HG03521 (cell line): ENCODE results near the gene SPATA20.

Experiments
- ATAC-seq: cut with Tn5 transposase; IDR thresholded peaks from one replicate; pipeline ENCODE4 v1.9.1; 2021; ENCODE audit warnings: mild to moderate bottlenecking, moderate library complexity; ENCODE audit not compliant: unreplicated experiment

The SPATA20 gene

DNA sequence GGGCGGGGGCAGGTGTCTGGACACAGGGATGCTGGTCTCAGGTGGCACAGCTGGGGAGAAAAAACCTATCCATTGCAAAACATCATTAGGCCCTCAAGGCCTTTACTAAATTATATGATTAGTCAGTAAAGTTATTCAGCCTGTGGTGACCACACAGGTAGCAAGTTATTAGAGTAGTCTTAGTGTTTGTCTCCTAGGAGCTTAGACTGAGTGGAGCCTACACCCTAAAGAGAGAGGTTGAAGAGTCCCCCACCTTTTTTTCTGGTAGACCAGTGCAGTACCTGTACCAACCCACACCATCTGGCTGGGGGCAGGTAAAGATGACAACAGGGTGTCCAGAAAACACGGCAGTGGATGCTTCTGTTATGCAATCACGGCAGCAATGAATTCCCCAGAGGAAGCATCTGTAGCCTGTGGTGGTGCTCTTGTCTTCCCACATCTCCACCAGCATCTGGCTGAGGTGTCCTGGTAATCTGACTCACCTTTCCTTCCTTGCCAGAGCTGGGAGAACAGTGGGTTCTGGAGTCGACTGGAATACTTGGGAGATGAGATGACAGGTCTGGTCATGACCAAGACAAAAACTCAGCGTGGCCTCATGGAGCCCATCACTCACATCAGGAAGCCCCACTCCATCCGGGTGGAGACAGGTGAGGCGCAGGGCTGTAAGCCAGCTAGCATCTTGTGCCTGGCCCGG, 27.7 kb upstream of the SPATA20 start:
- ATAC-seq: no peak

DNA sequence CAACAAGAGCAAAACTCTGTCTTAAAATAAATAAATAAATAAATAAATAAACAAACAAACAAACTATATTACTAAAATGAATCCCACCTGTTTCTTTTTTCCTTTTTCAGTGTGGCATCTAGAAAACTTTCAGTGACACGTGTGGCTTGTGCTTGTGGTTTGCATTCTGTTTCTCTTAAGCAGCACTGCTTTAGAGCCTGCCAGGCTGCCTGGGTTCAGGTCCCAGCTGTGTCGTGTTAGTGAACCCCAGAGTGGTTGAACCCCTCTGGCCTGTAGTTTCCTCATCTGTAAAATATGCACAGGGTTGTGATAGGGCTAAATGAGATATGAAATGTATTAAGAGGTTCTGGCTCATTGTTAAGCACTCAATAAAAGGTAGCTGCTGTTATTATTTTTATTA, 26.5 kb upstream of the SPATA20 start:
- ATAC-seq: no peak

DNA sequence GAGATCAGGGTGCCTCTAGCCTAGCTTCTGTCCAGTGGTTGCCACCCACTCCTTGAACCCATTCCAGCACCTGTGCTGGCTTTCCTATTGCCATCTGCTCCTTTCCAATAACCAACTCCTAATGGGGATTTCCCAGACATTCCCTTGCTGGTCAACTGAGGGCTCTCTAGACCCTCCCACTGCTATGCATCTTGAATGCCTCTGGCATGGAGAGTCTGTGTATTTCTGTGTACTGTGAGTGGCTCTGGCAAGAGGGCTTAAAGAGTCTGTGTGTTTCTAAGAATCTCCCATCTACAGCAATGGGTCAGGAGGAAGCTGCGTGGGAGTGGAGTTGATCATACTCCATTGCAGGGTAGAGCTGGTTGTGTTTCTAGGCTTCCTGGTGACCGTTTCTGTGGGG, 25.5 kb upstream of the SPATA20 start:
- ATAC-seq: no peak

DNA sequence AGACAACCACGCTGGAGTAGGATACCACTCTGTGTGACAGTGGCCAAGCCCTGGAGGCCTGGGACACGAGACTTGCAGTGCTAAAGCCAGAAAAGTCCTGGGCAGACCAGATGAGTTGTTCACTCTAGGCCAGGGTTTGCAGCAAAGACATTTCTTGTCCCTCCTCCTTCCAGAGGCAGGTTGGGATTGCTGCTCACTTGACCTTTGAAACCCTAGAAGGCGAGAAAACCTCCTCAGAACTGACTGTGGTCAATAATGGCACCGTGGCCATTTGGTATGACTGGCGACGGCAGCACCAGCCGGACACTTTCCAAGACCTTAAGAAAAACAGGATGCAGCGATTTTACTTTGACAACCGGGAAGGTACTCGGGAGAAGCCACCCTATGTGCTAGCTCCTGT, 24.2 kb upstream of the SPATA20 start:
- ATAC-seq: no peak

DNA sequence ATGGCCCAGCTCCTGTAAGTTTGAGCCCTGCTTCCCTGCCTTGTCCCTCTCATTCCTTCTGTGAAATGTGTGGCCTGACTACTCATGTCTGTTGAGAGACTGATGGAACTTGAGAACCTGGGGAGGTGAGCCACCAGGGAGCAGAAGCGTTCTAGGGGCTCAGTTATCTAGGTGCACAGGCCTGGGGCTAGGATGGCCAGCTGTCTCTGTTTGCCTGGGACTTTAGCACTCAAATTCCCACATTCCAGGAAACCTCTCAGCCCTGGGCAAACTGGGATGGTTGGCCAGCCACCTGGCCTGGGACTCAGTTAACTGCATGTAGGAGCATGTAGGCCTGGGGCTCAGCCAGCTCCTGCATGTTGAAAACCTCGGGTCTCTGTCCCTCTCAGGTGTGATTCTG, 23.8 kb upstream of the SPATA20 start:
- no peak for ATAC-seq

DNA sequence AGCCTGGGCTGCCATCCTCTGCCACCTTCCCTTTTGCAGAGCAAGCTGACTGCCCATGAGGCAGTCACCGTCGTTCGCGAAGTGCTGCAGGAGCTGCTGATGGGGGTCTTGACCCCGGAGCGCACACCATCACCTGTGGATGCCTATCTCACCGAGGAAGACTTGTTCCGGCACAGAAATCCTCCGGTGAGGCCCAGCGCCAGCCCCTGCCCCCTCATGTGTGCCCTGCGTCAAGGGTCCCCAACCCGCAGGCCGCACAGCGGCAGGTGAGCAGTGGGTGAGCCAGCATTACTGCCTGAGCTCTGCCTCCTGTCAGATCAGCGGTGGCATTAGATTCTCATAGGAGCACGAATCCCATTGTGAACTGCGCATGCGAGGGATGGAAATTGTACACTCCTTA, 22.1 kb upstream of the SPATA20 start:
- no peak for ATAC-seq

DNA sequence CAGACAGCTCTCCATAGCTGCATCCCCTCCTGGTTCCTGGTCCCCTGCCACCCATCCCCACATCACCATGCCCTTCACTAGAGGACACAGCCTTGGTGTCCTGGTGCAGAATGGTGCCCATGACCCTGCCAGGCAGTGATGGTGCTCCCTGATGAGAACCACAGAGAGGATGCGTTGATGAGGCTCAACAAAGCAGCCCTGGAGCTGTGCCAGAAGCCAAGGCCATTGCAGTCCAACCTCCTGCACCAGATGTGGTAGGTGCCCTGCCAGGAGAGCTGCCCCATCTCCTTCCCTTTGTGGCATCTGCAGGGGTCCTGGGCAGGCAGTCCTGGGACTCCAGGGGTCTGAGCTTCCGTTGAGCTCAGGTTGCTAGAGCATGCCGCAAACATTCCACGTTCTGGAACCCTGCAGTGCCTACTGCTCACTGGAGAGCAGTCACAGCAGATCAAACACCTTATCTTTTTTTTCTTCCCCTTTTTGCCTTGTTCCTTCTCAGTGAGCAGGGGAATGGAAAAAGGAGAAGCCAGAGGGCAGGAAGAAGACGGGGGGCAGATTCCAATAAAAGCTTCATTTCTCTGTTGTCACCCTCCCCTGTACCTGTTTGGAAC, 19.7 kb upstream of the SPATA20 start:
- no peak for ATAC-seq

DNA sequence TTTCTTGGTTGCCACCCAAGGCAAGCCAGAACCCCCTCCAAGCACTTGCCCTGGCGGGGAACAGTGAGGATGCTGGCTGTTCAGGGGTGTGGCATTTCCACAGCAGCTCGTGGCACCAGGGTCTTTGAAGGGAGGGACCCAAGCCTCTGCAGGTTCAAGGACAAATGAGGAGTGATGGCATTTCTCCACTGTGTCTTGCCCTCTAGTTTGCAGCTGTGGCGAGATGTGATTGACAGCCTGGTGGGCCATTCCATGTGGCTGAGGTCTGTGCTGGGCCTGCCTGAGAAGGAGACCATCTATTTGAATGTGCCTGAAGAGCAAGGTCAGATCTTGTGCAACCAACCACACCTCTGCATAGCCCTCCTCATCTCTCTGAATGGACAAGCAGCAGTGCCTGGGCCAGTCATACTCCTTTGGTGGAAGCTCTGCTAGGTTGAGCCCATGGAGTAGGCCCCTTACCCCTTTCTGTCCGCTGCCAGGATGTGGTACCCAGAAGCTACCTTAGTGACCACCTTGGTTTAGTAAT, 19.0 kb upstream of the SPATA20 start:
- ATAC-seq: no peak

DNA sequence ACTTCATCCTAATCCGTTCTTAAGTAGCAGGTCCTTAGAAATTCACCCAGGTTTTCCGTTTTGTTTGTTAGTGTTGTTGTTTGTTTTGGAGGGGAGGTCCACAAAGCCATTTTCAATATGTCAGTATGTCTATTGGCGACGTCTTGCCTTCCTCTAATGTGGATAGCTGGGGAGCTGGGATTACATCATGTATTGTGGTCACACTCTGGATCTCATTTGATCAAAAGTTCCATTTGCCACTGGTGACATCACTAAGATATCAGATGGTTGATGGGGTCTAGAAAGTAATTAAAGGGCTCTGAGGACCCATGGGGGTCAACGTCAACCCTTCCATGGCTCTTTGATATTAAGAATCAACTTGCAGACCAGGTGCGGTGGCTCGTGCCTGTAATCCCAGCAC, 17.1 kb upstream of the SPATA20 start:
- no peak for ATAC-seq

DNA sequence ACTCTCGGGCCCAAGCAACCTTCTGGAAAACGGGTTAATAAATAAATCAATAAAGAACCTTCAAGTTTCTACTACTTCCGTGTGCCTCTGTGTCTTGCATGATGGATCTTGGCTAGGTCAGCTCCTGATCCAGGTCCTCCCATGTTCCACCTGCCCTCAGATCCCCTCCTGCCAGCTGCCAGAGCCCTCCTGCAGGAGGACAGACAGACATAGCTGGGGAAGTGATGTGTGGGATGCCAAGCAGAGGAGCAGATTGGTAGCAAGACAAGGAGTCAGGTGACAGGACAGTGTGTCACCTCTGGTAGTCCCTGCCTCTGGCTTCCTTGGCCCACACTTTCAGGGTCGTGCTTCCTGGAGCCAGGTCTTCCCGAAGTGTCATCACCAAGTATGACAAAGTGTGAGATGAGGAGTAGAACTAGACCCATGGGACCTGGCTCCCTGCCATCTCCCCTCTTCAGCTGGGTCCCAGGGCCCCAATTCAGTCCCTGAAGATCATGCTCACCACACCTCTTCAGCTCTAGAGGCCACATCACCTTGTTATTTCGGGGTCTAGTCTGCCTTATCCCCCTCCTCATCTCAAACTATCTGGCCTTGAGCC, 15.4 kb upstream of the SPATA20 start:
- no peak for ATAC-seq

DNA sequence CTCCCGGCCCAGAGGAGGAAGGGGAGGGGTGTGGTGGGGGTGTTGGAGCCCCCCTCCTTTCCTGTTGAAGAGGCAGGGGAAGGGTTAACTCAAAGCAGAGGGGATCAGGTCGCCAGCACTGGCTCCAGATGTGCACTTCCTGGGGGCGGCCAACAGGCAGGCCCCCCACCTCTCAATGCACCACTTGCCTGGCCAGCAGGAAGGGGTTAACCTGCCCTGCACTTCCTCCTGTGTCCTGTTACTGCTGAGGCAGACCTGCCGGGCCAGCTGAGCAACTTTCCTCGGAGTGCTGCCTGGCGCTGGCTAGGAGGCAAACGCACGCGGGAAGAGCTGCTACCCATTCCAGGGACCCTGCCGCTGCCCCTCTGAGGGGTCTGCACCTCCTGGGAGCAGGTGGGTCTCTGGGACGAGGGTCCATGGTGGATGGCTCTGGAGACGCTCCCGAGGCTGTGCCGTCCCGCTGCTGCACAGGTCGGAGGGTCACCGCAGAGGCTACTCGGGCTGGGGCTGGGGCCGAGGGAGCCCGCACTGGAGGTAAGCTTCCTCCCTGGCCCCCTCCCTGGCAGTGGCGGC, 14.4 kb upstream of the SPATA20 start, which contains the start of gene EPN3:
Gene EPN3 (plus strand): TSS at position 284 of the 573 bp plus-strand sequence. CDS start 3,822 bp downstream, outside the sequence.
- ATAC-seq: no peak

DNA sequence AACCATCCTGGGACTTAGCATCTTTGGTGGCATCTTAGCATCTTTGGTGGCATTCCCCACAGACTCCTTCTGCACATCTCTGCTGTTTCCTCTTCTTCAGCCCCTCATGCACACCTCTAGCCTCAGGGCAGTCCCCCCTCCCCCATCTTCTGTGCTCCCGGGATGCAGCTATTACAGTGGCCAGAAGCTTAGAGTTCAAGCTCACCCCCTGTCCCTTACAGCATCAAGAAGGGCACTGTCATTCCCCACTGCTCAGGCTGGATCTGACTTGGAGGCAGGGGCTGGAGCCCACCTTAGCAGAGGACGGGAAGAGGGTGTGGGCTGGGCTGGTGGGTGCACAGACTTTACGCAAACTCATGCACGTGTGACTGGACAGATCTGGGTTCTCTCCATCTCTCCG, 13.8 kb upstream of the SPATA20 start:
- ATAC-seq: no peak

DNA sequence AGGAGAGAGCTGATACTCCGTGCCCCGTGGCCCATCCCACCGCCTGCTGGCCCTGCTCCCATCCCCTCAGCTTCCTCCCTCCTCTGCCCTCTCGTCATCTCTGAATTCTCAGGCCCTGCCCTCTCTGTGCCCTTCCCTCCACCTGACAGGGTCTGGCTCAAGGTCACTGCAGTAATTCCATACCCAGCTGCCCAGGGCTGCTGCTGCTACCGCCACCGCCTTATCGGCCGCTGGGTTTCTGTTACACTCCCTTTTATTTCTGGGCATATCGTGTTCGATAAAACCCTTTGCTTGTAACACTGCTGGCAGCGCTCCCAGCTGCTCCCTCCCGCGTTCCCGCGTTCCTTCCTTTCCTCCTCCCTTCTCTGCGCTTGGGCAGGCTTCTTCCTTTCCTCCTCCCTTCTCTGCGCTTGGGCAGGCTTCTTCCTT, 13.2 kb upstream of the SPATA20 start:
- no peak for ATAC-seq

DNA sequence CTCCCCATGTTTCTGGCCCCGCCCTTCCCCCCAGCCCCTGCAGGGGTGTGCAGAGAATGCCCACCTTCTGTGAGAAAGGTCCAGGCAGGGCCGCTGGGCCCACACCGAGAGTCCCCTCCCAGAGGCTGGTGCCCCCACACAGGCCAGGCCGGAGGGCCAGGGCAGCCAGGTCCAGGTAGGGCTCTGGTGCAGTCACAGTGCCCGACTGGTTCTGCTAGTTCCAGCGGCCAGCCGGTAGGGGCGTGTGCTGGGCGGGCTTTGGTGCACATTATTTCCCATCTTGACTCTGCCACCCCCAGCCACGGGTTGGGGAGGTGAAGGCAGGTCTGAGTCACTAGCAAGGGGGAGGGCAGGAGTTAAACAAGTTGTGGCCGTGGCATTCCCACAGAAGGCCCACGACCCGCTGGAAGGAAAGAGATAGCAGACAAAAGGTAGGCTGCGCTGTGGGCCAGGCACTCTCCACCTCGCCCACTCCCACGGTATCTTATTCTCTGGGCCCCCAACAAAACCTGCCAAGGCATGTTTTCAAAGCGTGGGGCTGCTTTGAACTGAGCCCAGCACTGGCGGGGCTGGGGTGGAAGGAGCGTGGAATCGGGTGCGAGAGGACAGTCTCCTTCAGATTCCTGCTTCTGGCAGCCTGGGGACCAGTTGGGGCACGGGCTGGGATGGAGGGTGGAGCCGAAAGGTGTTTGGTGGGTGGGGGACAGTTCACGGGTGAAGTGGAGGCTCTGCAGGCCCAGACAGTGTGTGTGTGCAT, 12.6 kb upstream of the SPATA20 start:
- ATAC-seq: no peak

DNA sequence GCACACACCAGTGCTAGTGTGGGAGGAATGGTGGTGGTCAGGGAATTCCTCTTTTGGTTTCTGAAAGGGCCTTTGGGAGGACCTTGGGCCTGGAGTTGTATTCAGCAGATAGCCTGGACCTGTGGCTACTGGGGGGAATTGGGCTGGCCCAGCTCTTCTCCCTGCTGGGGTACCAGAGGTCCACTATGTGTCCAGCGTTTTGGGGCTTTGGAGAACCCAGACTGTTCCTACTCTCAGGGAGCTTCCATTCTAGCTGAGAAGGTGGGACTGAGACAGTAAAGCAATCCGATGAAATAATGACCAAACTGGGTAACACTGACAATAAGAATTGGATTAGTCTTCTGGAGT, 12.0 kb upstream of the SPATA20 start:
- ATAC-seq: no peak

DNA sequence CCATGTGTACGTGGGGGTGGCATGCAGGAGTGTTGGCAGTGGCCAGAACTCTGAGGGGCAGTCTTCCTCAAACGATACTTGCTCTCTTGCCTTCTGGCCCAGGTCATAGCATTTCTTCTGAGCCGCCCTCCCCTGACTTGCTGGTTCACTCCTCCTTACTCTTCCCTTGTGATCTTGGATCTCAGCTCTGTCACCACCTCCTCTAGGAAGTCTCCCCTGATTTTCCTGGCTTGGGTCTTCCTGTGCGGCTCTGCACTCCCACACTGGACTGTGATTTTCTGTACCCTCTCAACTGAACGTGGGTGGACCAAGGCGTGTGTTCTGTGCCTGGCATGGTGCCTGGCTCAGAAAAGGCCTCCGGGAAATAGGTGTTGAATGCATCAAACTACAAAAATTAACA, 11.6 kb upstream of the SPATA20 start:
- ATAC-seq: no peak

DNA sequence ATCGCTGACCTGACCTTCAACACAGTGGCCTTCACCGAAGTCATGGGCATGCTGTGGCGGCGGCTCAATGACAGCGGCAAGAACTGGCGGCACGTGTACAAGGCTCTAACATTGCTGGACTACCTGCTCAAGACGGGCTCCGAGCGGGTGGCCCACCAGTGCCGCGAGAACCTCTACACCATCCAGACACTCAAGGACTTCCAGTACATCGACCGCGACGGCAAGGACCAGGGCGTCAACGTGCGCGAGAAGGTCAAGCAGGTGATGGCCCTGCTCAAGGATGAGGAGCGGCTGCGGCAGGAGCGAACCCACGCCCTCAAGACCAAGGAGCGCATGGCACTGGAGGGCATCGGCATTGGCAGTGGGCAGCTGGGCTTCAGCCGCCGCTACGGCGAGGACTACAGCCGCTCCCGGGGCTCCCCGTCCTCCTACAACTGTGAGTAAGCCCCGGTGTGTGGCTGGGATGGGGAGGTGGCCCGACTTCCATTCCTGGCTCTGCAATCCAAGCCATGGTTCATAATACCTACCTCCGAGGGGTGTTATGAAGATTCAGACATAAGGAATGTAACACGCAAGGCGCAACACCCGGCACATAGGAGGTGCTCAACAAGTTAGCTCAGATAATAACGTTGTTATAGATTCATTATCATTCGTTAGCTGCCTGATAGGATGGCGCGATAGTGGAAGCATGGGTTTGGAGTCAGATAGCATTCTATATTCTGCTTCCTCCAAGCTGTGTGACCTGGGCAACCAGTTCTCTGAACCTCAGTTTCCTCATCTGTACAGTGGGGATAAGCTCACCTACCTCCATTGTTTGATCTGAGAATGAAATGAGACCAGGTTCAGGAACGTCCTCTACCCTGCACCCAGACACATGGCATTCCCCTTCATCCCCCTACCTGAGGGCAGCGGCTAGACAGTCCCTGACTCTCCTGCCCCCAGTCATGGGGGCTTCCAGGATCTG, 10.0 kb upstream of the SPATA20 start:
- no peak for ATAC-seq

DNA sequence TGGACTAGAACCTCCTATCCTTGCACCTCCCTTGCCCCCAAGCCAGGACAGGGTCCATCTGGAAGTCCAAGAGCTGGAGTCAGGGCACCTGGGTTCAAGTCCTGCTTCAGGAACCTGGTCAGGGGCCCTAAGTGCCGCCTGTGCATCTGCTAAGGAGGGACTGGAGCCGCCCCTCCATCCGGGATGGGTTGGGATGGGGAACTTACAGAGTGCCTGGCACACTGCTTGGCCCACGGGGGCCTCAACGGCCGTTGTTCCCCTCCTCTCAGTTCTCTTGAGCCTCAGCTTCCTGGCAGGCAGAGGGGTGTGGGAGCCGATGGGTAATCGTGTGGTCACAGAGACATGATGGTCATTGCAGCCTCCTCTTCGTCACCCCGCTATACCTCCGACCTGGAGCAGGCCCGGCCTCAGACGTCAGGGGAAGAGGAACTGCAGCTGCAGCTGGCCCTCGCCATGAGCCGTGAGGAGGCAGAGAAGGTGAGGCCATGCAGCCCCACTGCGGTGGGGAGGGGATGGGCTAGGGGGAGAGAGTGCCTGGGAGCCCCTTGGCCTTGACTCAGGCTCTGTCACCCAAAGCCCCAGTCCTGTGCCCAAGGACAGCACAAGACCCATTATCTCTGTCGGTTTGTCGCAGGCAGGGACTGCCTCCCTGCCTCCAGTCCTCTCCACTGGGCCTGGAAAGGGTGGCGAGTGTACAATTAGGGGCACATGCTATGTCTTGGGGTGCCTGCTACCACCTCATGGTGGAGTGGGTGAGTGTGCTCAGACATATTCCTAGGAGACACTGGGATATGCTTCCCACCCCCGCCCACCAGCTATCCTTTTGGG, 9.0 kb upstream of the SPATA20 start:
- no peak for ATAC-seq
